NCI-H2196 (cell line): ENCODE data around the gene ATAD3C.
"Not testable (repeated sequence)": the region's sequence is repeated elsewhere in the genome, so short reads cannot be mapped to it uniquely, and the experiment has no call there.

Experiments
- DNase-seq: peaks from one replicate; lab custom pipeline; 2025; ENCODE audit not compliant: unreplicated experiment; lab: John Stamatoyannopoulos, UW

The ATAD3C gene

DNA sequence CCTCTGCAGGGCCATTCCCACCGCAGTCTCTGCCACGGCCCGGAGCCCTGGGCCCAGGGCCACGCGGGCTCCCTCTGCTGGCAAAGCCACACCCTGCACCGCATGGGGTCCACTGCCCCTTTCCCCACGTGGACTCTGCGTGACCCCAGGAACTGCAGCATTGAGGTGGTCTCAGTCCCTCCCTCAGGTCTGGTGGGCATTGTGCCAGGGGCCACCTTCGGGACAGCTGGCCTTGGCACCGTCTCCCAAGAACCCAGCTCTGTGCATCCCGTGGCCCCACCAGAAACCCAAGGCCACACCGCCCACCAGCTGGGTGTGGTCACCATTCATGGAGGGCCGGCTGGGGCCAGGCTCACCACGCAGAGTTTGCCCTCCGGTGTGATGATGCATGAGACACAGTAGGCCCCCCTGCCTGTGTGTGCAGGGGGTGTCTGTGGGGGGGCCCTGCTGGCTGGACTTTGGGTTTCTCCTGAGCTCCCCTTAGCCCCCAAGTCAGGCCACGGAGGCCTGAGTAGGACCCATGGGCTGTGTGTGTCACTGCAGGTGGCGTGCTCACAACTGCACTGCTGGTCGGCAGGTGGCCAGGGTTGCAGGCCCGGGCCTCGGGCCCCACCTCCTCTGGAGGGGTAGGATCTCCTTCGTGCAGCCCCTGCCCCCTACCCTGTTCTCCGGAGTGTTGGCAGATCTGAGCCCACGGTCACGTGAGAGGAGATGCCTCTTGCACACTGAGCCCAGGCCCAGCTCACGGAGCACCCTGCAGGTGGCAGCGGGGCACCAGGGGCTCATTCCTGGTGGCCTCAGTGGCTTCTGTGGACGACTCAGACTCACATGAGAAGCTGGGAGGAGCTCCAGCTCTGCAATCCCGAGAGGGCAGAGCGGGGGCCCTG lies 8.2 kb upstream of the ATAD3C start:
- DNase-seq: peak; percentile 27

- no peak for DNase-seq
These were observed 7.3 kb upstream of the ATAD3C start for GRCh38 chr1:1442069-1442770.

- DNase-seq: not testable (repeated sequence)
These were observed 2.9 kb upstream of the ATAD3C start for GRCh38 chr1:1446631-1447030.

GRCh38 chr1:1450616-1451015 lies 1.1 kb downstream of the ATAD3C start:
- not testable (repeated sequence) for DNase-seq

- no peak for DNase-seq
These were observed 2.3 kb downstream of the ATAD3C start for GRCh38 chr1:1451696-1452364.

GRCh38 chr1:1452365-1452739 lies 2.9 kb downstream of the ATAD3C start:
- peak; percentile 15 for DNase-seq

DNA sequence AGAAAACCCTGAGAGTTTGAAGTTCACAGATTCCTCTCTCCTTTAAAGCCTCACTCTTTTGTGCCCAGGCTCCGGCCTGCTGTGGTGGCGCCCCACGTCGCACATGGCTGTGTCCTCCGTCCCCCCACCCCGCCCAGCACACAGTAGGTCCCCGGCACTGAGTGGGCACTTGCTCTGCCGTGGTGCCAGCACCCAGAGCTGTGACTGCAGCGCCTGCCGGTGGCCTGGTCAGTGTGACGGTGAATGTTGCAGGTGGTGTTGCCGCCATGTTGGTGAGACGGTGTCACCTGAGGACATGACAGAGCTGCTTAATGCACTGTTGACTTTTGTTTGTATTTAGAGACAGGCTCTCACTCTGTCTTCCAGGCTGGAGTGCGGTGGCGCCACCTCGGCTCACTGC lies 3.4 kb downstream of the ATAD3C start:
- DNase-seq: no peak

DNA sequence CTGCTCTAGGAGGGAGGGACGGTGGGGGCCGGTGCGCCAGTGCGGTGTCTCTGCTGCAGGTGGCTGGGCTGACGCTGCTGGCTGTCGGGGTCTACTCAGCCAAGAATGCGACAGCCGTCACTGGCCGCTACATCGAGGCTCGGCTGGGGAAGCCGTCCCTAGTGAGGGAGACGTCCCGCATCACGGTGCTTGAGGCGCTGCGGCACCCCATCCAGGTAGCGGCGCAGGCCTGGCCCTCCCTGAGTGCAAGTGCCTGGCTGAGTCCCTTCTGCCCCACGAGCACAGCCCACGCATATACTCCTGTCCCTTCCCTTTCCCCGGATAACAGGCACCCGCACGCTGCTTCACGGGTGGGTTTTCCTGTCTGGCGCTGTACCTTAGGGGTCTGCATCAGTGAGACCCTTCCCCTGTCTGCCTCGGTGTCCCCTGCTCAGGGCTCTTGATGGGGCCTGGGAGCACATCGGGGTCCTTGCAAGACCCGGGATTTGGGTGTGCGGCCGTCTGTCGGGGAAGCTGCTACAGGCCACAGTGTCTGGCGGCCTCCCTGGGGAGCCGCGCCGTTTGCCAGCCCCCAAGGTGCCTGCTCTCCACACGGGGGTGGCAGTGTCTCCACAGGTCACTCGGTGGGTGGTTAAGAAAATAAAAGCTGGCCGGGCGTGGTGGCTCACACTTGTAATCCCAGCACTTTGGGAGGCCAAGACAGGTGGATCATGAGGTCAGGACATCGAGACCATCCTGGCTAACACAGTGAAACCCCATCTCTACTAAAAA lies 5.0 kb downstream of the ATAD3C start:
- not testable (repeated sequence) for DNase-seq

- no peak for DNase-seq
These were observed 5.9 kb downstream of the ATAD3C start for GRCh38 chr1:1455366-1455884.

- DNase-seq: not testable (repeated sequence)
These were observed 6.4 kb downstream of the ATAD3C start for GRCh38 chr1:1455934-1456333.

- DNase-seq: not testable (repeated sequence)
These were observed 7.3 kb downstream of the ATAD3C start for GRCh38 chr1:1456683-1457255.

DNA sequence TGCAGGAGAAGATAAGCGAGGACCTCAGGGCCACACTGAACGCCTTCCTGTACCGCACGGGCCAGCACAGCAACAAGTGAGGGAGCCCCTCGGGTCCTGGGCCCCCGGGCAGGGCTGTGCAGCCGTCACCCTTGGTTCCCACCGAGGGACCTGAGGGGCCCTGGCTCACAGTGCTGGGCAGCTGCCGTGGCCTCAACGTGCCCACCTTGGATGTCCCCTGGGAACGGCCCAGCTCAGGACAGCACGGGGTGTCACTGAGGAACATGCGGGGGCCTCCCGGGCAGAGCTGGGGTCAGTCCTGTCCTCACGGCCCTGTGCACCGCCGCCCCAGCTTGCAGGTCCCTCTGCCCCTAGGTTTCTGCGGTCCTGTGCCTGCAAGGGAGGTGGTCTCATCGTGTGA lies 9.7 kb downstream of the ATAD3C start:
- not testable (repeated sequence) for DNase-seq

GRCh38 chr1:1459711-1460110 lies 10.2 kb downstream of the ATAD3C start:
- not testable (repeated sequence) for DNase-seq

- DNase-seq: no peak
These were observed 11.1 kb downstream of the ATAD3C start for GRCh38 chr1:1460540-1461130.

DNA sequence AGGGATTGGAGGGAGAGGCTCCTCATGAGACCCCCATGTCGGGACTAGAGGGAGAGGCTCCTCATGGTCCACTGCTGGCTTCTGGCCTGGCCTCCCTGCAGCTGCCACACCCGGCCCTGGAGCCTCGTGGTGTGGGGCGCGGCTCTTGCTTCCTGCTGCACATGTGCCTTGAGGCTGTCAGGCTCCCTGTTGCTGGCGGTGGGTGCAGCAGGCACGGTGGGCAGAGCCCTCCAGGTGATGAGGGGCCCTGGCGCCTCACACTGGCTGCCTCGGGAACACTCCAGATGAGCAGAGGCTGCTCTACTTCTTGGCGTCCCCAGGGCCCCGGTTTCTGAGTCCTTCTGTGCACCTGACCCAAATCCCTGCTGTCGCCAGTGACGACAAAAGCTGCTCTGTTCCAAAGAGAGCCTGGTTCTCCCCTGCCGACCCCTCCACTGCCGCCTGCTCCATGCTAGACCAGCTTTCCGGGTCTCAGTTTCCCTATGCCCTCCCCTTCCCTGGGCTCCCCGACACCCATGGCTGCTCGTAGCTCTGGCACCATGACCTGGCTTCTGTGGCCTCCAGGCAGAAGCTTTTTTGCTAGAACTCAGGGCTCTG lies 12.3 kb downstream of the ATAD3C start:
- peak; percentile 46 for DNase-seq

DNA sequence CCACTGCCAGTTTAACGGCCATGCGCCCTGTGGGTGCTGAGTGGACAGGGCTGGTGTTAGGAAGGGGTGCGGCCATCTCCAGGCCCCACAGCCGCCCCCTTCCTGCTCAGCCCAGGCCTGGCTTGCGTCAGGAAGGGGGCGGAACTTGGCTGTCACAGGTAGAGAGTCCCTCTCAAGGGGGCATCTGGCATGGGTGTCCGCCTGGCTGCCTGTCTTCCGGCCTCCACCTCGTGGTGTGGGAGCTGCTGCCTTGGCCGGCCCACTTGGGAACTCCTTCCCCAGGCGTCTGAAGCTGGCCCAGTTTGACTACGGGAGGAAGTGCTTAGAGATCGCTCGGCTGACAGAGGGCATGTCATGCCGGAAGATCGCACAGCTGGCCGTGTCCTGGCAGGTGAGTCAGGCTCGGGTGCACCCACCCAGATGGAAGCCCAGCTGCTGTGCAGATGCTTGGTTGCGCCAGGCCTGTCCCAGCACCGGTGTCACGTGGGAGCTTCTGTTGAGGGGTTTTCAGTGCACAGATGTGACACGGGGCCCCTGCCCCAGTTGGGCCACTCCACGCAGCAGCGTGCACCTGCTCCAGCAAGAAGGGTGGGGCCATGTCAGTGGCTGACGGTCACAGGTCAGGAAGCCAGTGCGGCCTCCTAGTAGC lies 13.0 kb downstream of the ATAD3C start:
- peak; percentile 95 for DNase-seq

- no peak for DNase-seq
These were observed 13.8 kb downstream of the ATAD3C start for GRCh38 chr1:1463312-1463711.

- DNase-seq: not testable (repeated sequence)
These were observed 18.9 kb downstream of the ATAD3C start for GRCh38 chr1:1468196-1468985.
